Neural progenitor cell (in vitro differentiated cells): ENCODE measurements around the gene FGF21. TPM values are rescaled to one million over a fixed set of nuclear protein-coding genes. Genes with fewer than 3 reads are reported as not detected.
"Not testable (repeated sequence)": the region's sequence is repeated elsewhere in the genome, so short reads cannot be mapped to it uniquely, and the experiment has no call there.

Experiments
- DNase-seq: peaks from one replicate; pipeline ENCODE4 v3.0.0-alpha.2; 2016; ENCODE audit warnings: low spot score
- H2AFZ ChIP-seq: fragments of 200-600 bp; sonication (generic); replicated peaks from 2 replicates; pipeline ENCODE4 v1.6.1; 2016; ENCODE audit warnings: antibody characterized with exemption
- H3F3A ChIP-seq: fragments of 200-600 bp; sonication (generic); 2 replicates; pipeline ENCODE4 v1.6.1; 2016; ENCODE audit warnings: antibody characterized with exemption, low read depth
- H3K27ac ChIP-seq: fragments of 200-600 bp; sonication (generic); 2 replicates; pipeline ENCODE4 v1.5.1; 2016; ENCODE audit warnings: mild to moderate bottlenecking
- H3K27me3 ChIP-seq: fragments of 200-600 bp; sonication (generic); 2 replicates; pipeline ENCODE4 v1.6.1; 2016; ENCODE audit warnings: mild to moderate bottlenecking, moderate library complexity
- H3K36me3 ChIP-seq: fragments of 200-600 bp; sonication (generic); 2 replicates; pipeline ENCODE4 v1.5.1; 2016
- H3K4me1 ChIP-seq: fragments of 200-600 bp; sonication (generic); 2 replicates; pipeline ENCODE4 v1.6.1; 2016; ENCODE audit warnings: mixed run types
- H3K4me2 ChIP-seq: fragments of 200-600 bp; sonication (generic); 2 replicates; pipeline ENCODE4 v1.6.1; 2016
- H3K4me3 ChIP-seq: fragments of 200-600 bp; sonication (generic); 2 replicates; pipeline ENCODE4 v1.5.1; 2016
- H3K79me2 ChIP-seq: fragments of 200-600 bp; sonication (generic); 2 replicates; pipeline ENCODE4 v1.6.1; 2016; ENCODE audit warnings: low read depth
- H3K9ac ChIP-seq: fragments of 200-600 bp; sonication (generic); 2 replicates; pipeline ENCODE4 v1.6.1; 2016
- H3K9me3 ChIP-seq: fragments of 200-600 bp; sonication (generic); 2 replicates; pipeline ENCODE4 v1.5.1; 2016; ENCODE audit warnings: low read depth
- H4K20me1 ChIP-seq: fragments of 200-600 bp; sonication (generic); 2 replicates; pipeline ENCODE4 v1.6.1; 2016; ENCODE audit warnings: low read depth
- H3K27ac Mint-ChIP-seq: 3 replicates; pipeline ENCODE4 v1.8.0; 2021; ENCODE audit warnings: mixed read lengths
- H3K27me3 Mint-ChIP-seq: 2 replicates; pipeline ENCODE4 v1.8.0; 2022; ENCODE audit warnings: low read depth, mild to moderate bottlenecking, inconsistent platforms, moderate library complexity, mixed read lengths; ENCODE audit not compliant: insufficient read depth
- H3K36me3 Mint-ChIP-seq: 3 replicates; pipeline ENCODE4 v1.8.0; 2021; ENCODE audit warnings: mixed read lengths
- H3K4me1 Mint-ChIP-seq: 3 replicates; pipeline ENCODE4 v1.8.0; 2021; ENCODE audit warnings: mixed read lengths
- H3K4me3 Mint-ChIP-seq: 3 replicates; pipeline ENCODE4 v1.8.0; 2021; ENCODE audit warnings: mild to moderate bottlenecking, moderate library complexity, mixed read lengths
- H3K9me3 Mint-ChIP-seq: 3 replicates; pipeline ENCODE4 v1.8.0; 2020; ENCODE audit warnings: mixed read lengths
- EZH2 ChIP-seq: fragments of 200-600 bp; sonication (generic); IDR thresholded peaks from 2 replicates; pipeline ENCODE4 v1.6.1; 2017; ENCODE audit warnings: antibody characterized with exemption, mild to moderate bottlenecking, moderate library complexity
- EZH2phosphoT487 ChIP-seq: fragments of 200-600 bp; sonication (generic); IDR thresholded peaks from 2 replicates; pipeline ENCODE4 v1.6.1; 2017; ENCODE audit warnings: antibody characterized with exemption
- total RNA-seq: library from RNA; depleted of rRNA; stranded (reverse); fragments of >200 nt; gene quantifications from 2 replicates; pipeline ENCODE4 v1.2.3, GENCODE V29; 2015; ENCODE audit warnings: low replicate concordance
- TF ChIP-seq, protein P1 (sequence below): fragments of 200-600 bp; sonication (generic); IDR thresholded peaks from 2 replicates; pipeline ENCODE4 v1.5.1; 2017; ENCODE audit warnings: antibody characterized with exemption, mild to moderate bottlenecking

Gene FGF21
- total RNA-seq, 1 donor from 2014 or later: not detected

DNA sequence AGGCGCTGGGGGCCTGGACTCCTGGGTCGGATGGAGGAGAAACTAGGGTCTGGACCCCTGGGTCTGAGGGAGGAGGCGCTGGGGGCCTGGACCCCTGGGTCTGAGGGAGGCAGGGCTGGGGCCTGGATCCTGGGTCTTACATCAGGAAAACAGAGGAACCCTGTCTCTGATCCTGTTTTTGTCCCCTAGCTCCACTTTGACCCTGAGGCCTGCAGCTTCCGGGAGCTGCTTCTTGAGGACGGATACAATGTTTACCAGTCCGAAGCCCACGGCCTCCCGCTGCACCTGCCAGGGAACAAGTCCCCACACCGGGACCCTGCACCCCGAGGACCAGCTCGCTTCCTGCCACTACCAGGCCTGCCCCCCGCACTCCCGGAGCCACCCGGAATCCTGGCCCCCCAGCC, 2.4 kb downstream of the FGF21 start:
- Histone ChIP-seq H3F3A (peaks cover 13% of the 10 kb centered on the region), H3K27ac (no peak overlapping the region), H3K4me3 (no peak overlapping the region), H3K9me3 (no peaks in the 10 kb centered on the region), H3K4me2 (no peak overlapping the region), H3K36me3 (no peaks in the 10 kb centered on the region), H2AFZ (no peak overlapping the region), H3K9ac (no peak overlapping the region), H4K20me1 (no peaks in the 10 kb centered on the region), H3K4me1 (no peaks in the 10 kb centered on the region), H3K79me2 (no peaks in the 10 kb centered on the region), H3K27me3 (peaks cover 15% of the 10 kb centered on the region)
- H3K27ac Mint-ChIP-seq: no peak overlapping the region
- H3K4me3 Mint-ChIP-seq: no peak overlapping the region
- TF ChIP-seq, protein P1, sequence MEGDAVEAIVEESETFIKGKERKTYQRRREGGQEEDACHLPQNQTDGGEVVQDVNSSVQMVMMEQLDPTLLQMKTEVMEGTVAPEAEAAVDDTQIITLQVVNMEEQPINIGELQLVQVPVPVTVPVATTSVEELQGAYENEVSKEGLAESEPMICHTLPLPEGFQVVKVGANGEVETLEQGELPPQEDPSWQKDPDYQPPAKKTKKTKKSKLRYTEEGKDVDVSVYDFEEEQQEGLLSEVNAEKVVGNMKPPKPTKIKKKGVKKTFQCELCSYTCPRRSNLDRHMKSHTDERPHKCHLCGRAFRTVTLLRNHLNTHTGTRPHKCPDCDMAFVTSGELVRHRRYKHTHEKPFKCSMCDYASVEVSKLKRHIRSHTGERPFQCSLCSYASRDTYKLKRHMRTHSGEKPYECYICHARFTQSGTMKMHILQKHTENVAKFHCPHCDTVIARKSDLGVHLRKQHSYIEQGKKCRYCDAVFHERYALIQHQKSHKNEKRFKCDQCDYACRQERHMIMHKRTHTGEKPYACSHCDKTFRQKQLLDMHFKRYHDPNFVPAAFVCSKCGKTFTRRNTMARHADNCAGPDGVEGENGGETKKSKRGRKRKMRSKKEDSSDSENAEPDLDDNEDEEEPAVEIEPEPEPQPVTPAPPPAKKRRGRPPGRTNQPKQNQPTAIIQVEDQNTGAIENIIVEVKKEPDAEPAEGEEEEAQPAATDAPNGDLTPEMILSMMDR: no peak
- TF ChIP-seq EZH2: no peak
- no peak for TF ChIP-seq EZH2phosphoT487
- H3K36me3 Mint-ChIP-seq: peaks cover 4% of the 10 kb centered on the region
- peaks cover 23% of the 10 kb centered on the region for H3K27me3 Mint-ChIP-seq
- no peak for DNase-seq
- peaks cover 1% of the 10 kb centered on the region for H3K9me3 Mint-ChIP-seq
- H3K4me1 Mint-ChIP-seq: peaks cover 13% of the 10 kb centered on the region

DNA sequence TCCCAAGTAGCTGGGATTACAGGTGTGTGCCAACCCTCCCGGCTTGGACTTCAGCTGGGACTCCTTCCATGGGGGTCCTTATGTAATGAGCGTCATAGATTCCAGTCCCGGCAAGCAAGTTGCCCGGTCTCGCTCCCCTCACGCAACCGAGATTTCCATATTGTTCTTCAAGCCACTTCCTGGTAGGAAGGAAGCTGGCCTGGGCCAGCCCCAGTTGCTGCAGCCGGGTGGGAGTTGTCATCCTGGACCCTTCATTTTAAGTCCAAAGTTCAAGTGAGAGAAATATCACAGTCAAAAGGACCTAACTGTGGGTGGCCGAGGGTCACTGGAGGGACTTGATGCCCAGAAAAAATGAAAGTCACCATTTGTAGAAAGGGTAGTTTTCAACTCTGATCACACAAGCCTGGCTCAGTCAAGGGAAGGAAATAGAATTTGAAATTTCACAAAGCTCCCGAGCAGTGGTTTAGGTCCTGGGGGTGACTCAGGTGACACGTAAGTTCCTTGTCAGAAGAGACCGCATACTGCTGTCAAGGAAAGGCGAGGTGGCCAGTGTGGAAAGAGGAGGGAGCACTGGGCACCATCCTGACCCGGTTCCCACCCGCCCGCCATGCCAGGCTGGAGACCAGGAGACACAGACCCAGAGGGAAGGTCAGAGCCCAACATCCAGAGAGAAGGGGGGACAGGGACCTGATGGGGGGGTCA, 5.3 kb downstream of the FGF21 start:
- no peak overlapping the region for H3K27ac ChIP-seq
- Mint-ChIP-seq H3K27ac (no peak overlapping the region), H3K36me3 (no peaks in the 10 kb centered on the region), H3K27me3 (peaks cover 9% of the 10 kb centered on the region), H3K4me1 (no peaks in the 10 kb centered on the region), H3K9me3 (no peaks in the 10 kb centered on the region), H3K4me3 (no peak overlapping the region)
- no peaks in the 10 kb centered on the region for H4K20me1 ChIP-seq
- no peaks in the 10 kb centered on the region for H3K36me3 ChIP-seq
- no peak overlapping the region for H3K9ac ChIP-seq
- H3K79me2 ChIP-seq: no peaks in the 10 kb centered on the region
- no peaks in the 10 kb centered on the region for H3K4me1 ChIP-seq
- no peaks in the 10 kb centered on the region for H3K9me3 ChIP-seq
- no peak overlapping the region for H3K4me3 ChIP-seq
- TF ChIP-seq, protein P1: no peak
- TF ChIP-seq EZH2phosphoT487 (no peak), EZH2 (no peak)
- H3K27me3 ChIP-seq: peaks cover 4% of the 10 kb centered on the region
- no peak overlapping the region for H2AFZ ChIP-seq
- H3F3A ChIP-seq: no peaks in the 10 kb centered on the region
- DNase-seq: no peak
- no peak overlapping the region for H3K4me2 ChIP-seq

DNA sequence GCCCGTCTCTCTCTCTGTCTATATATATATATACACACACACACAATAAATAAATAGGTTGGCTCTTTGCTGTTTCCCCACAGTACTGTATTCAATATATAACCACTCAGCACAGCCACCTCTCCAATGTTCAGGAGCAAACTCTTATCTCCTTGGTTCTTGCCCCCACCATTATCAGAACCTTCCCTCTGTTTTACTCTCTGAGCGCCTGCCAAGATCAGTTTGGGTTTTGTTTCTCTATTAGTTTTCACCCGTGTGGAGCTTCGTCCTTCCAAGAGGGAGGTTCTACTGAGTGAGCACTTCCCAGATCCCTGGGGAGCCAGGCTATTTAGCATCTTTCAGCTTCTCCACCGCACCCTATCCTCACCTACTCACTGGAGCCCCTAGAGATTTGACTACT, 10.5 kb downstream of the FGF21 start:
- not testable (repeated sequence) for H3K27ac ChIP-seq, H3K9me3 ChIP-seq, H3K4me3 ChIP-seq, H3K79me2 ChIP-seq, H3F3A ChIP-seq, H3K27ac Mint-ChIP-seq, H4K20me1 ChIP-seq, H3K4me2 ChIP-seq, H3K27me3 Mint-ChIP-seq, H3K4me1 Mint-ChIP-seq, H3K27me3 ChIP-seq, H3K36me3 ChIP-seq, H3K4me3 Mint-ChIP-seq, DNase-seq, H3K9ac ChIP-seq, H3K4me1 ChIP-seq, H2AFZ ChIP-seq, H3K9me3 Mint-ChIP-seq, H3K36me3 Mint-ChIP-seq

DNA sequence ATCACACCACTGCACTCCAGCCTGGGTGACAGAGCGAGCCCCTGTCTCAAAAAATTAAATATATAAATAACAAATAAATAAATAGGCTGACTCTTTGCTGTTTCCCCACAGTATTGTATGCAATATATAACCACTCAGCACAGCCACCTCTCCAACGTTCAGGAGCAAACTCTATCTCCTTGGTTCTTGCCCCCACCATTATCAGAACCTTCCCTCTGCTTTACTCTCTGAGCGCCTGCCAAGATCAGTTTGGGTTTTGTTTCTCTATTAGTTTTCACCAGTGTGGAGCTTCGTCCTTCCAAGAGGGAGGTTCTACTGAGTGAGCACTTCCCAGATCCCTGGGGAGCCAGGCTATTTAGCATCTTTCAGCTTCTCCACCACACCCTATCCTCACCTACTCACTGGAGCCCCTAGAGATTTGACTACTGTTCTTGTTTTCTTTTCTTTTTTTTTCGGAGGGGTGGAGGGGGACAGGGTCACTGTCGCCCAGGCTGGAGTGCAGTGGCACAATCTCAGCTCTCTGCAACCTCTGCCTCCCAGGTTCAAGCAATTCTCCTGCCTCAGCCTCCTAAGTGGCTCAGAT, 12.9 kb downstream of the FGF21 start:
- not testable (repeated sequence) for H4K20me1 ChIP-seq, H3K27ac ChIP-seq, H3K4me3 Mint-ChIP-seq, H3K4me1 Mint-ChIP-seq, H3K9me3 Mint-ChIP-seq, H2AFZ ChIP-seq, H3K4me3 ChIP-seq, H3K9ac ChIP-seq, H3K79me2 ChIP-seq, H3K9me3 ChIP-seq, H3K27ac Mint-ChIP-seq, H3F3A ChIP-seq, H3K4me2 ChIP-seq, H3K4me1 ChIP-seq, H3K36me3 ChIP-seq, H3K27me3 Mint-ChIP-seq, DNase-seq, H3K27me3 ChIP-seq, H3K36me3 Mint-ChIP-seq
